22Rv1 (cell line): ENCODE data around the gene C2orf92.

ENCODE experiments used
- CTCF ChIP-seq: fragments of 450-650 bp; IDR thresholded peaks from 2 replicates; pipeline ENCODE4 v1.5.1; 2017; ENCODE audit warnings: mild to moderate bottlenecking
- ZFX ChIP-seq: fragments of 450-650 bp; IDR thresholded peaks from 2 replicates; pipeline ENCODE4 v1.6.1; 2017; ENCODE audit warnings: antibody characterized with exemption, borderline replicate concordance

GRCh38 chr2:97701186-97701585 lies 31.7 kb downstream of the C2orf92 start:
- no peak for TF ChIP-seq CTCF
- TF ChIP-seq ZFX: no peak
